HG03135 (cell line): ENCODE results near the gene IFI27L1.

Source experiments
- ATAC-seq: cut with Tn5 transposase; IDR thresholded peaks from one replicate; pipeline ENCODE4 v1.9.1; 2021; ENCODE audit warnings: mild to moderate bottlenecking, moderate library complexity; ENCODE audit not compliant: unreplicated experiment

IFI27L1 gene

GRCh38 chr14:94113490-94113889 lies 32.4 kb downstream of the IFI27L1 start:
- no peak for ATAC-seq

- ATAC-seq, result no peak
These were observed 32.9 kb downstream of the IFI27L1 start for GRCh38 chr14:94113908-94114588.

- no peak for ATAC-seq
These were observed 33.5 kb downstream of the IFI27L1 start for GRCh38 chr14:94114589-94115057.

GRCh38 chr14:94115058-94115591 lies 34.0 kb downstream of the IFI27L1 start:
- ATAC-seq, result no peak

- ATAC-seq, result no peak
These were observed 34.5 kb downstream of the IFI27L1 start for GRCh38 chr14:94115631-94116030.

- ATAC-seq, result no peak
These were observed 35.6 kb downstream of the IFI27L1 start for GRCh38 chr14:94116701-94117100.

GRCh38 chr14:94117856-94118255 lies 36.7 kb downstream of the IFI27L1 start:
- no peak for ATAC-seq

- ATAC-seq, result no peak
These were observed 38.0 kb downstream of the IFI27L1 start for GRCh38 chr14:94119071-94119470.

GRCh38 chr14:94120667-94121340 lies 39.7 kb downstream of the IFI27L1 start:
- ATAC-seq, result no peak

GRCh38 chr14:94121485-94121884 lies 40.4 kb downstream of the IFI27L1 start:
- ATAC-seq, result no peak

- no peak for ATAC-seq
These were observed 41.3 kb downstream of the IFI27L1 start for GRCh38 chr14:94122438-94122837.

- ATAC-seq, result no peak
These were observed 42.2 kb downstream of the IFI27L1 start for GRCh38 chr14:94123296-94123695.

GRCh38 chr14:94123868-94124267 lies 42.8 kb downstream of the IFI27L1 start:
- no peak for ATAC-seq

- no peak for ATAC-seq
These were observed 43.7 kb downstream of the IFI27L1 start for GRCh38 chr14:94124582-94125377.

GRCh38 chr14:94125659-94126418 lies 44.7 kb downstream of the IFI27L1 start:
- no peak for ATAC-seq

GRCh38 chr14:94126419-94126677 lies 45.2 kb downstream of the IFI27L1 start:
- no peak for ATAC-seq

- ATAC-seq, result no peak
These were observed 45.7 kb downstream of the IFI27L1 start for GRCh38 chr14:94126800-94127199.

GRCh38 chr14:94127330-94127729 lies 46.2 kb downstream of the IFI27L1 start:
- ATAC-seq, result no peak

- no peak for ATAC-seq
These were observed 47.2 kb downstream of the IFI27L1 start for GRCh38 chr14:94128216-94128839.

GRCh38 chr14:94129111-94129757 lies 48.1 kb downstream of the IFI27L1 start, which contains the start of gene IFI27L2:
TSS of gene IFI27L2 (minus strand) at chr14:94129604. CDS start at chr14:94129564, 40 bp downstream.
- peak; percentile 89 for ATAC-seq
